Body of pancreas (tissue), 4 donors: ENCODE data around the gene SUPT4H1.

Source experiments
- POLR2A ChIP-seq, 3 donors: fragments of 450-650 bp; IDR thresholded peaks; one replicate each; pipeline ENCODE4 v1.6.1; 2016; ENCODE audit warnings: antibody characterized with exemption in 3 of 3, mild to moderate bottlenecking in 2 of 3
- TF ChIP-seq, protein P1 (sequence below), 7 experiments: fragments of 450-650 bp in 4 of 7; fragments of 200-600 bp in 3 of 7; sonication (generic) in 3 of 7; IDR thresholded peaks; one replicate each; pipeline ENCODE4 v1.5.1; 2016 to 2019; ENCODE audit warnings: antibody characterized with exemption in 7 of 7

DNA sequence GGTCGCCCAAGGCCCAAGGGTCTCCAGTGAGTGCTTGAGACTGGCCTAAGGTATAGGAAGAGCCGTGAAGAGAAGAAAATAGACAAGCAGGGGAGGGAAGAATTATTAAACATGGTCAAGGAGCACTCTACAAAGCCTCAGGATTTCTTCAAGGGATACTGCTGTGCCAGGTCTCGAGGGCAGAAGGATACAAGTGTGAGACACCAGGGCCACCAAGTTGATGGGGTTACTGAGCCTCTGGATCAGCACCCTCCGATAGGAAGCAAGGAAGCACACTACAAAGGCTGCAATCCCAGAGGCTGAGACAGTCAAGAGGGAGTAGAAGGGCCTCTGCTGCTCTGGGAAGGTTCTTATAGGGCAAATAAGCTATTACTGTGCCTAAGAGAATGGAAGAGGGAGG is 6.5 kb downstream of the SUPT4H1 start:
- no peak for TF ChIP-seq POLR2A (IDR thresholded peaks at IDR 0.05)
- TF ChIP-seq, protein P1, sequence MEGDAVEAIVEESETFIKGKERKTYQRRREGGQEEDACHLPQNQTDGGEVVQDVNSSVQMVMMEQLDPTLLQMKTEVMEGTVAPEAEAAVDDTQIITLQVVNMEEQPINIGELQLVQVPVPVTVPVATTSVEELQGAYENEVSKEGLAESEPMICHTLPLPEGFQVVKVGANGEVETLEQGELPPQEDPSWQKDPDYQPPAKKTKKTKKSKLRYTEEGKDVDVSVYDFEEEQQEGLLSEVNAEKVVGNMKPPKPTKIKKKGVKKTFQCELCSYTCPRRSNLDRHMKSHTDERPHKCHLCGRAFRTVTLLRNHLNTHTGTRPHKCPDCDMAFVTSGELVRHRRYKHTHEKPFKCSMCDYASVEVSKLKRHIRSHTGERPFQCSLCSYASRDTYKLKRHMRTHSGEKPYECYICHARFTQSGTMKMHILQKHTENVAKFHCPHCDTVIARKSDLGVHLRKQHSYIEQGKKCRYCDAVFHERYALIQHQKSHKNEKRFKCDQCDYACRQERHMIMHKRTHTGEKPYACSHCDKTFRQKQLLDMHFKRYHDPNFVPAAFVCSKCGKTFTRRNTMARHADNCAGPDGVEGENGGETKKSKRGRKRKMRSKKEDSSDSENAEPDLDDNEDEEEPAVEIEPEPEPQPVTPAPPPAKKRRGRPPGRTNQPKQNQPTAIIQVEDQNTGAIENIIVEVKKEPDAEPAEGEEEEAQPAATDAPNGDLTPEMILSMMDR (IDR thresholded peaks at IDR 0.05), result no peak
